ENCODE data around the gene USP22.
"Not testable (repeated sequence)": the region's sequence is repeated elsewhere in the genome, so short reads cannot be mapped to it uniquely, and the experiment has no call there.

Gene USP22

GRCh38 chr17:21042458-21043295 is at the start of gene USP22:
Gene USP22, minus strand, starts transcription at chr17:21043011. Its CDS starts 176 bp downstream, at chr17:21042835.
- no peak for TF ChIP-seq CTCF (IDR thresholded peaks at IDR 0.05; ENCODE audit: low read depth, low read length)
- peak within 1 kb of the TSS; percentile 94 for H3K4me3 ChIP-seq (ENCODE audit: low read depth, low read length)

- no peak for TF ChIP-seq CTCF (IDR thresholded peaks at IDR 0.05; ENCODE audit: low read depth, low read length)
- no peak overlapping the region for H3K4me3 ChIP-seq (ENCODE audit: low read depth, low read length)
Measured at GRCh38 chr17:21090902-21091618, 48.2 kb upstream of the USP22 start.

- no peak overlapping the region for H3K4me3 ChIP-seq (ENCODE audit: low read depth, low read length)
- no peak for TF ChIP-seq CTCF (IDR thresholded peaks at IDR 0.05; ENCODE audit: low read depth, low read length)
Measured at GRCh38 chr17:21089933-21090901, 47.4 kb upstream of the USP22 start.

GRCh38 chr17:21089145-21089544 is 46.3 kb upstream of the USP22 start:
- H3K4me3 ChIP-seq (ENCODE audit: low read depth, low read length): no peak overlapping the region
- no peak for TF ChIP-seq CTCF (IDR thresholded peaks at IDR 0.05; ENCODE audit: low read depth, low read length)

GRCh38 chr17:21085707-21086106 is 42.9 kb upstream of the USP22 start:
- no peak for TF ChIP-seq CTCF (IDR thresholded peaks at IDR 0.05; ENCODE audit: low read depth, low read length)
- H3K4me3 ChIP-seq (ENCODE audit: low read depth, low read length): no peak overlapping the region

- not testable (repeated sequence) for H3K4me3 ChIP-seq (ENCODE audit: low read depth, low read length)
Measured at GRCh38 chr17:21085280-21085679, 42.5 kb upstream of the USP22 start.

- no peak overlapping the region for H3K4me3 ChIP-seq (ENCODE audit: low read depth, low read length)
- TF ChIP-seq CTCF (IDR thresholded peaks at IDR 0.05; ENCODE audit: low read depth, low read length): no peak
Measured at GRCh38 chr17:21082001-21082436, 39.2 kb upstream of the USP22 start.
